SH-SY5Y (cell line): ENCODE measurements around the gene KAT6B.
A peak's percentile ranks its signal among the peaks of the same experiment; 100 is the strongest.

Experiments
- GATA2 ChIP-seq: IDR thresholded peaks from 2 replicates; pipeline ENCODE4 v1.6.1; 2011; ENCODE audit warnings: mild to moderate bottlenecking, low read depth, low read length
- GATA3 ChIP-seq: IDR thresholded peaks from 2 replicates; pipeline ENCODE4 v1.6.1; 2011; ENCODE audit warnings: low read depth, mild to moderate bottlenecking, low read length, moderate library complexity

The KAT6B gene

GRCh38 chr10:74816824-74817498 is 9.4 kb upstream of the KAT6B start:
- TF ChIP-seq GATA2 (no peak), GATA3 (no peak)

- TF ChIP-seq GATA3 (no peak), GATA2 (peak; percentile 63)
Observed at GRCh38 chr10:74821501-74821900, 4.9 kb upstream of the KAT6B start.

GRCh38 chr10:74822101-74822500 is 4.3 kb upstream of the KAT6B start:
- TF ChIP-seq GATA2, result no peak
- no peak for TF ChIP-seq GATA3

GRCh38 chr10:74822521-74823089 is 3.8 kb upstream of the KAT6B start:
- TF ChIP-seq GATA3 (peak; percentile 44; the same call in 1 of the 2 replicates), GATA2 (peak; percentile 75)

- TF ChIP-seq GATA2 (no peak), GATA3 (no peak)
Observed at GRCh38 chr10:74823791-74824183, 2.6 kb upstream of the KAT6B start.

GRCh38 chr10:74824184-74824899 is 2.1 kb upstream of the KAT6B start:
- TF ChIP-seq GATA2 (0 out of 2 replicates have a peak, but pooled peaks have one; percentile 25), GATA3 (no peak)

- no peak for TF ChIP-seq GATA2
- TF ChIP-seq GATA3, result no peak
Observed at GRCh38 chr10:74824900-74825370, 1.5 kb upstream of the KAT6B start.

- TF ChIP-seq GATA3, result no peak
- no peak for TF ChIP-seq GATA2
Observed at GRCh38 chr10:74825371-74826141, 844 bp upstream of the KAT6B start.

GRCh38 chr10:74827045-74827441 is 643 bp downstream of the KAT6B start:
- no peak for TF ChIP-seq GATA3
- no peak for TF ChIP-seq GATA2

GRCh38 chr10:74827694-74828093 is 1.3 kb downstream of the KAT6B start:
- TF ChIP-seq GATA3 (no peak), GATA2 (no peak)

- no peak for TF ChIP-seq GATA3
- TF ChIP-seq GATA2, result no peak
Observed at GRCh38 chr10:74828946-74829345, 2.5 kb downstream of the KAT6B start.

- TF ChIP-seq GATA2 (no peak), GATA3 (no peak)
Observed at GRCh38 chr10:74831518-74832120, 5.2 kb downstream of the KAT6B start.

- TF ChIP-seq GATA3 (no peak), GATA2 (no peak)
Observed at GRCh38 chr10:74835963-74836362, 9.6 kb downstream of the KAT6B start.

- TF ChIP-seq GATA3, result no peak
- TF ChIP-seq GATA2, result no peak
Observed at GRCh38 chr10:74836877-74837276, 10.5 kb downstream of the KAT6B start.
